K562 (cell line): ENCODE measurements around the gene MED19. TPM values are rescaled to one million over a fixed set of nuclear protein-coding genes. Genes with fewer than 3 reads are reported as not detected.

ENCODE experiments used
- ARNT ChIP-seq, 2 experiments: fragments of 450-650 bp; IDR thresholded peaks; 2 replicates each; pipeline ENCODE4 v1.6.1; 2016; ENCODE audit warnings: mild to moderate bottlenecking in 1 of 2
- BHLHE40 ChIP-seq: IDR thresholded peaks from 2 replicates; pipeline ENCODE4 v1.6.1; 2011; ENCODE audit warnings: low read length, improper control_type of control experiment
- BMI1 ChIP-seq: fragments of 150-350 bp; IDR thresholded peaks from 2 replicates; pipeline ENCODE4 v1.6.1; 2014; ENCODE audit warnings: low read length
- BRF2 ChIP-seq: IDR thresholded peaks from 3 replicates; pipeline ENCODE4 v1.6.1; 2011; ENCODE audit warnings: borderline replicate concordance, mild to moderate bottlenecking; ENCODE audit not compliant: insufficient read length, insufficient read depth
- ETV1 ChIP-seq: fragments of 450-650 bp; conservative IDR thresholded peaks from 2 replicates; pipeline ENCODE4 v1.6.1; 2016; ENCODE audit warnings: missing genetic modification characterization, control low read depth, low read depth, missing compliant biosample characterization
- FOXO4 ChIP-seq: fragments of 450-650 bp; formaldehyde crosslinking; IDR thresholded peaks from 2 replicates; pipeline ENCODE4 v1.4.0; 2020; ENCODE audit warnings: mild to moderate bottlenecking, moderate library complexity
- GABPB1 ChIP-seq: sonication (generic); formaldehyde crosslinking; IDR thresholded peaks from 2 replicates; pipeline ENCODE4 v1.8.0; 2022; ENCODE audit warnings: mild to moderate bottlenecking, missing genetic modification reagents
- HCFC1 ChIP-seq: IDR thresholded peaks from 2 replicates; pipeline ENCODE4 v1.6.1; 2012; ENCODE audit warnings: low read depth, low read length, improper control_type of control experiment
- ILK ChIP-seq: fragments of 450-650 bp; IDR thresholded peaks from 2 replicates; pipeline ENCODE4 v1.6.1; 2016; ENCODE audit warnings: missing genetic modification characterization, low read depth, mild to moderate bottlenecking, missing compliant biosample characterization, moderate library complexity, borderline replicate concordance
- MTA3 ChIP-seq: fragments of 450-650 bp; formaldehyde crosslinking; IDR thresholded peaks from 2 replicates; pipeline ENCODE4 v1.6.1; 2017; ENCODE audit warnings: mild to moderate bottlenecking, borderline replicate concordance
- NCOA1 ChIP-seq: fragments of 450-650 bp; IDR thresholded peaks from 2 replicates; pipeline ENCODE4 v1.6.1; 2016; ENCODE audit warnings: low read depth
- NFRKB ChIP-seq: fragments of 450-650 bp; IDR thresholded peaks from 2 replicates; pipeline ENCODE4 v1.6.1; 2016; ENCODE audit warnings: low read depth
- NRF1 ChIP-seq, 2 experiments: fragments of 450-650 bp; IDR thresholded peaks in 1 of 2; conservative IDR thresholded peaks in 1 of 2; 2 replicates each; pipeline ENCODE4 v1.6.1; 2014; ENCODE audit warnings: mild to moderate bottlenecking in 2 of 2
- PHF21A ChIP-seq: fragments of 450-650 bp; IDR thresholded peaks from 2 replicates; pipeline ENCODE4 v1.6.1; 2017; ENCODE audit warnings: low read depth, borderline replicate concordance
- PRMT5 ChIP-seq: sonication (generic); formaldehyde crosslinking; IDR thresholded peaks from 2 replicates; pipeline ENCODE4 v1.5.0; 2020; ENCODE audit warnings: missing genetic modification reagents
- SETDB1 ChIP-seq: IDR thresholded peaks from one replicate; pipeline ENCODE4 v1.6.1; 2012; ENCODE audit warnings: low read length, control low read depth, inconsistent platforms
- SMARCA4 ChIP-seq: fragments of 450-650 bp; IDR thresholded peaks from 2 replicates; pipeline ENCODE4 v1.6.1; 2016
- SOX6 ChIP-seq: fragments of 450-650 bp; IDR thresholded peaks from 2 replicates; pipeline ENCODE4 v1.6.1; 2014; ENCODE audit warnings: mild to moderate bottlenecking
- ZBED1 ChIP-seq: IDR thresholded peaks from 2 replicates; pipeline ENCODE4 v1.6.1; 2014
- ZFP30 ChIP-seq: fragments of 250-450 bp; sonication (Bioruptor Pico); IDR thresholded peaks from 2 replicates; pipeline ENCODE4 v1.8.0; 2022; ENCODE audit warnings: moderate library complexity, mild to moderate bottlenecking, inconsistent platforms, borderline replicate concordance
- ZNF217 ChIP-seq: sonication (generic); formaldehyde crosslinking; IDR thresholded peaks from 2 replicates; pipeline ENCODE4 v1.8.0; 2022; ENCODE audit warnings: mild to moderate bottlenecking, missing genetic modification reagents
- ZNF644 ChIP-seq: fragments of 200-800 bp; sonication (Bioruptor generic); IDR thresholded peaks from 2 replicates; pipeline ENCODE4 v1.6.1; 2016; ENCODE audit warnings: low read depth, missing genetic modification characterization, missing compliant biosample characterization
- ZNF764 ChIP-seq: fragments of 250-450 bp; sonication (Bioruptor Pico); IDR thresholded peaks from 2 replicates; pipeline ENCODE4 v1.4.0; 2020; ENCODE audit warnings: low read depth, mild to moderate bottlenecking, moderate library complexity
- polyA plus RNA-seq, 8 experiments: library from polyadenylated mRNA; depleted of rRNA in 4 of 8; stranded (reverse) in 5 of 8; unstranded in 3 of 8; fragments of >200 nt; fragmentation: Nextera tagmentation in 2 of 8; fragmentation: Illumina TruSeq in 1 of 8; extraction: Ambion mirVana in 2 of 8; extraction: Trizol in 1 of 8; gene quantifications; 2 replicates each; pipeline versions ENCODE4 v1.2.1 to v1.2.3, GENCODE V29; 2011 to 2014; ENCODE audit warnings: inconsistent platforms in 1 of 8, missing spikeins in 1 of 8
- total RNA-seq, 7 experiments: library from RNA; depleted of rRNA in 6 of 7; stranded (reverse); fragments of >200 nt in 6 of 7; fragmentation: Illumina TruSeq in 2 of 7; extraction: Trizol in 2 of 7; gene quantifications; 2 replicates each; pipeline versions ENCODE4 v1.2.1 to v1.2.3, GENCODE V29; 2011 to 2021; ENCODE audit warnings: low replicate concordance in 1 of 7
- TF ChIP-seq, protein P1 (sequence below), 2 experiments: fragments of 450-650 bp; IDR thresholded peaks; 2 replicates each; pipeline ENCODE4 v1.6.1; 2016
- TF ChIP-seq, protein P2 (sequence below): sonication (generic); formaldehyde crosslinking; IDR thresholded peaks from 2 replicates; pipeline ENCODE4 v1.8.1; 2022; ENCODE audit warnings: missing genetic modification reagents

Gene MED19
- total and polyA plus RNA-seq, 9 of the 15 experiments (the other 6 are each of a cell fraction or from before 2014, with no cell fraction given) = 7.3 to 23.5 (median 15.0) TPM

DNA sequence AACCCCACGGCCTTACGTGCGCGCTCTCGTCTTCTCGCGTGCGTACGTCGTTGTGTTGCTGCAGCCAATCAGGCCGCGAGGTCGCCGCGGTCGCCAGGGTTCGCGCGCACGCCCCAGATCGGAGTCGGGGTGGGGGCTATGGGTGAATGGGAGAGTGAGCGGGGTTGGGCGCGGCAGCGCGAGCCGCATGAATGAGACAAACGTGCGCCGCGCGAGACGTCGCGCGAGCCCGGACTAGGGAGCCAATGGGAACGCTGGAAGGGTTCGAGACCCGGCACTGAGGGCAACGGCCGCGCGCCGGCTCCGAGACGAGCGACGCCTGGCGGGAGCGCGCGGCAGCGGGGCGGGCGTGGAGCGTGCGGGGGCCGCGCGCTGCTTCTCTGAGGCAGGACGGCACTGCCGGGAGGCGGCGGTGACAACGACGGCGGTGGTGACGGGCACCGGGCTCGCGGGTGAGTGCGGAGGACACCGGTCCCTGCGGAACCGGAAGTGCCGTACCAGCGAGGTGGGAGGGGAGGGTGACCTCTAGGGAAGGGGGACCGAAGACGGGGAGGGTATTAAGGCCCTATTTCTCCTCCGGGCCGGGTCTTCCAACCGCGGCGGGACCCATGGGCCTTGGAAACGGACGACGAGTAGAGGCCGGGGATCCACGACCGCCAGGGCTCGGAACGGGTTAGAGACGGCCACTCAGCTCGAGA is 44.1 kb downstream of the MED19 start, which contains the start of gene ZDHHC5 (continued):
- TF ChIP-seq SETDB1 (peak; percentile 53), ZBED1 (no peak), ZFP30 (CRISPR knock-in tag) (no peak), BMI1 (no peak), ZNF644 (tag) (peak; percentile 67; the same call in 1 of the 2 replicates), BHLHE40 (peak; percentile 84), SMARCA4 (no peak), SOX6 (peak; percentile 64), ILK (tag) (no peak), NRF1 (conservative IDR thresholded peaks at IDR 0.05 in 1 of 2, IDR thresholded peaks at IDR 0.05 in 1 of 2) (peak; percentile 94 to 95), NCOA1 (peak; percentile 64; the same call in 1 of the 2 replicates), ARNT (IDR thresholded peaks at IDR 0.05) (no peak), PRMT5 (CRISPR knock-in tag) (no peak), NFRKB (no peak; the same call in 1 of the 2 replicates), ETV1 (peak; percentile 61), ZNF764 (CRISPR knock-in tag) (0 out of 2 replicates have a peak, but pooled peaks have one; percentile 57), HCFC1 (peak; percentile 65; the same call in 1 of the 2 replicates), MTA3 (peak; percentile 72), BRF2 (no peak), PHF21A (no peak), FOXO4 (CRISPR knock-in tag) (no peak), ZNF217 (CRISPR knock-in tag) (no peak), GABPB1 (CRISPR knock-in tag) (peak; percentile 90)
- TF ChIP-seq, protein P1, sequence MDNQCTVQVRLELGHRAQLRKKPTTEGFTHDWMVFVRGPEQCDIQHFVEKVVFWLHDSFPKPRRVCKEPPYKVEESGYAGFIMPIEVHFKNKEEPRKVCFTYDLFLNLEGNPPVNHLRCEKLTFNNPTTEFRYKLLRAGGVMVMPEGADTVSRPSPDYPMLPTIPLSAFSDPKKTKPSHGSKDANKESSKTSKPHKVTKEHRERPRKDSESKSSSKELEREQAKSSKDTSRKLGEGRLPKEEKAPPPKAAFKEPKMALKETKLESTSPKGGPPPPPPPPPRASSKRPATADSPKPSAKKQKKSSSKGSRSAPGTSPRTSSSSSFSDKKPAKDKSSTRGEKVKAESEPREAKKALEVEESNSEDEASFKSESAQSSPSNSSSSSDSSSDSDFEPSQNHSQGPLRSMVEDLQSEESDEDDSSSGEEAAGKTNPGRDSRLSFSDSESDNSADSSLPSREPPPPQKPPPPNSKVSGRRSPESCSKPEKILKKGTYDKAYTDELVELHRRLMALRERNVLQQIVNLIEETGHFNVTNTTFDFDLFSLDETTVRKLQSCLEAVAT (IDR thresholded peaks at IDR 0.05) = peak in 1 of 2 experiments; percentile 29; a peak in 2 of 4 replicates
- TF ChIP-seq, protein P2, sequence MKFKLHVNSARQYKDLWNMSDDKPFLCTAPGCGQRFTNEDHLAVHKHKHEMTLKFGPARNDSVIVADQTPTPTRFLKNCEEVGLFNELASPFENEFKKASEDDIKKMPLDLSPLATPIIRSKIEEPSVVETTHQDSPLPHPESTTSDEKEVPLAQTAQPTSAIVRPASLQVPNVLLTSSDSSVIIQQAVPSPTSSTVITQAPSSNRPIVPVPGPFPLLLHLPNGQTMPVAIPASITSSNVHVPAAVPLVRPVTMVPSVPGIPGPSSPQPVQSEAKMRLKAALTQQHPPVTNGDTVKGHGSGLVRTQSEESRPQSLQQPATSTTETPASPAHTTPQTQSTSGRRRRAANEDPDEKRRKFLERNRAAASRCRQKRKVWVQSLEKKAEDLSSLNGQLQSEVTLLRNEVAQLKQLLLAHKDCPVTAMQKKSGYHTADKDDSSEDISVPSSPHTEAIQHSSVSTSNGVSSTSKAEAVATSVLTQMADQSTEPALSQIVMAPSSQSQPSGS (CRISPR knock-in tag) = no peak
